Activated T-helper 2 cell treated with anti-CD3 and anti-CD28 coated beads, Interferon-gamma antibody, Interleukin-2, Interleukin-4, amounts not matched to agents 10 μg/mL and 5 μg/mL and 100 μg/mL, durations not matched to agents 14 hours and 24 hours and 36 hours (primary cell): ENCODE results near the gene HOOK1. TPM values are rescaled to one million over a fixed set of nuclear protein-coding genes. Genes with fewer than 3 reads are reported as not detected.

Experiments
- DNase-seq: peaks from one replicate; pipeline ENCODE4 v3.0.0; 2021; ENCODE audit warnings: low spot score
- H3K27ac Mint-ChIP-seq: one replicate; pipeline ENCODE4 v1.8.0; 2021; ENCODE audit warnings: mixed read lengths
- H3K27me3 Mint-ChIP-seq: one replicate; pipeline ENCODE4 v1.8.0; 2021; ENCODE audit warnings: low read depth, mixed read lengths
- H3K36me3 Mint-ChIP-seq: one replicate; pipeline ENCODE4 v1.8.0; 2021; ENCODE audit warnings: low read depth, mixed read lengths
- H3K4me1 Mint-ChIP-seq: one replicate; pipeline ENCODE4 v1.8.0; 2021; ENCODE audit warnings: low read depth, mixed read lengths
- H3K4me3 Mint-ChIP-seq: one replicate; pipeline ENCODE4 v1.8.0; 2021; ENCODE audit warnings: low read depth, mild to moderate bottlenecking, moderate library complexity, mixed read lengths
- H3K9me3 Mint-ChIP-seq: one replicate; pipeline ENCODE4 v1.8.0; 2021; ENCODE audit warnings: mixed read lengths
- intact Hi-C: fragments of 100-400 bp; cut with micrococcal nuclease; formaldehyde crosslinking; loops from one replicate; pipeline ENCODE4 v1.15.1; 2023
- total RNA-seq: library from RNA; stranded (reverse); gene quantifications from 2 replicates; pipeline ENCODE4 v1.2.3, GENCODE V29; 2022

The HOOK1 gene
- total RNA-seq, 1 donor from 2014 or later: 1.4 TPM

DNA sequence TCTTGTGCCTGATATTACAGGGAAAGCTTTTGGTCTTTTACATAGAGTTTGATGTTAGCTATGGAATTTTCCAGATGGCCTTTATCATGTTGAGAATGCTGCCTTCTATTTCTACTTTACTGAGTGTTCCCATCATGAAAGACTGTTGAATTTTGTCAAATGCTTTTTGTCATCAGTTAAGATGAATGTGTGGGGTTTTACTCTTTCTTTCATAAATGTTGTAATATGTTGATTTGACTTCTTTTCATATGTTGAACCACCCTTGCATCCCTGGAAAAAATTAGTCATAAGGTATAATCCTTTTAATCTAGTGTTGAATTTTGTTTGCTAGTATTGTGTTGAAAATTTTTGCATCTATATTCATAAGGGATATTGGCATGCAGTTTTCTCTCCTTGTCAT, 16.1 kb upstream of the HOOK1 start:
- no peak overlapping the region for H3K4me3 Mint-ChIP-seq
- no peak for DNase-seq
- H3K36me3 Mint-ChIP-seq: no peaks in the 10 kb centered on the region
- no peaks in the 10 kb centered on the region for H3K9me3 Mint-ChIP-seq
- H3K27ac Mint-ChIP-seq: no peak overlapping the region
- peaks cover 10% of the 10 kb centered on the region for H3K27me3 Mint-ChIP-seq
- intact Hi-C loops: no loop called here
- H3K4me1 Mint-ChIP-seq: no peaks in the 10 kb centered on the region

DNA sequence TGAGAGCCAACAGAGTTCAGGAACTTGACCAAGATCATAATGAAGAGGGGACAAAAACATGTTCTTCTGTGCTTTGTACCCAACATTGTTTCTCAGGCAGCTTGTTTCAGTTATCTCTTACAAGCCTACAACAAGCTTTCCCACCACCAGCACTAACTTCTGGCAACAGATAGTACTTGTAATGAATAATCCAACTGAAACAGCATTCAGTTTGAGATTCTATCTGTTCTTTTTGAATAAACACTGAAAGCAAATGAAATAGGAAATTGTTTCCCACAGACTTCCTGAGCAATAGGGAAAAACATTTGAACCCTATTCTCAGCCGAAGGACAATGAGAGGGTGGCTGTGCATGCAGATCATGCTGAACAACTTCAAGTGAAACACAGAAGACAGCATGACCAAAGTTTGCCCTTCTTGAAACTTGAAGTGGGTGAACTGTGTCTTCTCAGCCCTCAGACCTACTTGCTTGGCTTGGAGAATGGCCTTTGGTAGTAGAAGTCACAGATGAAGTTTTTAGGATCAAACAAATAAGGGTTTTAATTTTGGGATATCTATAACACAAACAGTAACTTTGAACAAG, 11.2 kb upstream of the HOOK1 start:
- Mint-ChIP-seq H3K4me3 (no peak overlapping the region), H3K27ac (no peak overlapping the region), H3K27me3 (peaks cover 12% of the 10 kb centered on the region), H3K9me3 (no peaks in the 10 kb centered on the region), H3K4me1 (no peaks in the 10 kb centered on the region), H3K36me3 (no peaks in the 10 kb centered on the region)
- DNase-seq: no peak
- intact Hi-C loops: no loop called here

DNA sequence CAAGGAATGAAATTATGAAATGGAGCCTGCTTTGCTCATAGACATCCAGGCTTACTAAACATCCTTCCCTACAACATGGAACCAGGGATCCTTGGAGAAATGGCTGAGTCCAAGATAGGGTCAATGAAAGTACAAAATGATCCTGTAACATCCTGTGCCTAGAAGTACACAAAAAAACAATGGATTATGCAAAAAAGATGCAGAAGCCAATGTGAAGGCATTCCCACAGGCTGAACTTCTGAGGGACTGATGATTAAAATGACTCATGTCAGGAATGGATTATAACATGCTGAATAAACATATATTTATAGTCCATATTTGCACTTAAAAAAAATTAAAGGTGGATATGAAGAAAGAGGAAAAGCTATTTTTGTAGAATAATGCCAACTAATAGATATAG, 10.4 kb upstream of the HOOK1 start:
- intact Hi-C loops: no loop called here
- Mint-ChIP-seq H3K4me1 (no peaks in the 10 kb centered on the region), H3K27ac (no peak overlapping the region), H3K27me3 (peaks cover 18% of the 10 kb centered on the region), H3K4me3 (no peak overlapping the region), H3K9me3 (no peaks in the 10 kb centered on the region), H3K36me3 (no peaks in the 10 kb centered on the region)
- DNase-seq: no peak

DNA sequence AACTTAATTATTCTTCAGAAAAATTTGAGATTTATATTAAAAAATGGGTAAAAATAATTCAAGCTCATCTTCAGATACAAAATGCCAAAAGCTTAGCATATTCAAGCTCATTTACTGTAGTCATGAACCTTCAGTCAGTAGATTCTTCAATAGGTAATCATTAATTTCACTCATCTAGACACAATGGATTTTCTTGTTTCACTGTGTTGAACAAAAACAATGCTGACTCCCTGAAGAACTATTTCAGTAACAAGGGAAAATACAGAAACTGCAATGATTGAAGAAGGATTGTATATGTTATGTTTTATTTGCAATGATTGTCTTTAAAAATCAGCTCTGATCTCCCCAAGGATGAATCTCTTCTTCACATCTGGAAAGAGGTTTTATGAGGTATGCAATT, 9.2 kb upstream of the HOOK1 start:
- H3K9me3 Mint-ChIP-seq: no peaks in the 10 kb centered on the region
- no peaks in the 10 kb centered on the region for H3K4me1 Mint-ChIP-seq
- H3K27ac Mint-ChIP-seq: no peak overlapping the region
- peaks cover 23% of the 10 kb centered on the region for H3K27me3 Mint-ChIP-seq
- no peak for DNase-seq
- no peaks in the 10 kb centered on the region for H3K36me3 Mint-ChIP-seq
- H3K4me3 Mint-ChIP-seq: no peak overlapping the region
- intact Hi-C loops: no loop called here

DNA sequence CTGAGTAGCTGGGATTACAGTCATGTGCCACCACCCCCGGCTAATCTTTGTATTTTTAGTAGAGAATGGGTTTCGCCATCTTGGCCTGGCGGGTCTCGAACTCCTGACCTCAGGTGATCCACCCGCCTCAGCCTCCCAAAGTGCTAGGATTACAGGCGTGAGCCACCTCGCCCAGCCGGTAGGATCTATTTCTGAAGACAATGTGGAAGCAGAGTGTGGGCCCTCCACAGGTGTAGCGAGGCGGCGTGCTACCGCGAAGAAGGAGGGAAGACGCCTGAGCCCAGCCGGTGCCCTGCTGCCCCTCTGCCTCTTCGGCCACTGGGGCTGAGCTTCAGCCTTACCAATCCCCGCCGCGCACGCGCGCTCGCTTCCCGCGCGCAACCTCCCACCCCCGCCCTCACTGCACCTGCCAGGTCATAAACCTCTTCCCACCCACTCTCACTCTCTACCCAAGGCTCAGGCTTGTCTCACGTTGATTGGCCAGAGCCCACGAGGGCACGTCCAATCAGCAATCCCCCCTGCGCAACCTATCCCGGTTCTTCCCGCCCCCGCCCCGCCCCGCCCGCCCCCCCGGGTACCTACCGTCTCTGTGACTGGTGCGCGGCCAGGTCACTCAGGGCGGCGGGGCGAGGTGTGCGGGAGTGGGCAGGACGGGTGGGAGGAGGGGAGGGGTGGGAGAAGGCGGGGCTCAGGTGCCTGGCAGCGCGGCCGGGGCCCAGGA, 409 bp upstream of the HOOK1 start:
- peak; percentile 74 for DNase-seq
- Mint-ChIP-seq H3K4me3 (peak overlapping the region; percentile 81), H3K9me3 (no peaks in the 10 kb centered on the region), H3K4me1 (peaks cover 3% of the 10 kb centered on the region), H3K27ac (no peak overlapping the region), H3K27me3 (peaks cover 13% of the 10 kb centered on the region), H3K36me3 (no peaks in the 10 kb centered on the region)
- intact Hi-C loops: no loop called here

DNA sequence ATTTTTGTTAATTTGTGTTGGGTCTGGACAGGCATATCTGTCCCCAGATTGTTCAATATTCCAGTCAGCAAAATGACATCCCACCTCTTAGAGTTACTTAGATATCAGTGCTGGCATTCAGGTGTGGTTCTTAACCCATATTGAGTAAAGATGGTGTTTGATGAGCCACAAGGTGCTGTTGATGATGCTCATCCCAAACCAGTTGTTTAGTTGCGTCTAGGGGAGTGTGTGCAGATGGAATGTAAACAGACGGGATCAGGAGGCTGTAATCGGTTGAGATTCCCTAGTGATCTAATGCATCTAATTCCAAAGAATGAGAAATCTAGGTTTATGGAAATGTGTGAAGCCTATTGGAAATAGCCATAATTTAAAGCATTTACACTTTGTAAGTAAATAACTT, 1.1 kb downstream of the HOOK1 start:
- Mint-ChIP-seq H3K9me3 (no peaks in the 10 kb centered on the region), H3K27ac (no peak overlapping the region), H3K4me1 (peaks cover 3% of the 10 kb centered on the region), H3K27me3 (peaks cover 13% of the 10 kb centered on the region), H3K36me3 (no peaks in the 10 kb centered on the region), H3K4me3 (no peak overlapping the region)
- no peak for DNase-seq
- intact Hi-C loops: no loop called here

DNA sequence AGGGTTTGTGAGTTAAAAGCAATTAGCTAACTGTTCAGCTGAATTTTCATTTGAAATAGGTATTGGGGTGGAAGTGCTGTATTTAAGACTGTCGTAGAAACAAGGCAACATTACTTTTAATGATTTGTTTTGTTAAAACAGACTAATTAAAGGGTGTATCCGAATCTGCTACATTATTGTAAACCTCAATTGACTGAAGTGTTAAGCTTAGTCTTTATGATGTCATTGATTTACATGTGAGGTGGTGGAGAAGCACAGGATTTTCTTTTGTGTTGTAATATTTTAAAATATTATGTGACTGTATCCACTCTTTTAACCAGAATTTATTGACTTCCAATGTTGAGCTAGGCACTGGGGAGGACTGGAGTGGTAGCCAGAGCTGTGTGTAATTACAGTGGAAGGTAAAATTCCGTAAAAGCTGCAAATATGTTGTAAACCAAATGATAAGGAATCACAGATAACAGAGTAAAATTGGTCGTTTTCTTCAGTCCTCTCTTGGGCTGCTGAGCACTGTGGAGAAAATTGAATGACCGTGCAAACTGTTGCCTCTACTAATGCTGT, 1.6 kb downstream of the HOOK1 start:
- H3K9me3 Mint-ChIP-seq: no peaks in the 10 kb centered on the region
- DNase-seq: no peak
- H3K36me3 Mint-ChIP-seq: no peaks in the 10 kb centered on the region
- H3K27me3 Mint-ChIP-seq: peaks cover 10% of the 10 kb centered on the region
- H3K4me1 Mint-ChIP-seq: peaks cover 3% of the 10 kb centered on the region
- intact Hi-C loops: no loop called here
- no peak overlapping the region for H3K4me3 Mint-ChIP-seq
- H3K27ac Mint-ChIP-seq: no peak overlapping the region

DNA sequence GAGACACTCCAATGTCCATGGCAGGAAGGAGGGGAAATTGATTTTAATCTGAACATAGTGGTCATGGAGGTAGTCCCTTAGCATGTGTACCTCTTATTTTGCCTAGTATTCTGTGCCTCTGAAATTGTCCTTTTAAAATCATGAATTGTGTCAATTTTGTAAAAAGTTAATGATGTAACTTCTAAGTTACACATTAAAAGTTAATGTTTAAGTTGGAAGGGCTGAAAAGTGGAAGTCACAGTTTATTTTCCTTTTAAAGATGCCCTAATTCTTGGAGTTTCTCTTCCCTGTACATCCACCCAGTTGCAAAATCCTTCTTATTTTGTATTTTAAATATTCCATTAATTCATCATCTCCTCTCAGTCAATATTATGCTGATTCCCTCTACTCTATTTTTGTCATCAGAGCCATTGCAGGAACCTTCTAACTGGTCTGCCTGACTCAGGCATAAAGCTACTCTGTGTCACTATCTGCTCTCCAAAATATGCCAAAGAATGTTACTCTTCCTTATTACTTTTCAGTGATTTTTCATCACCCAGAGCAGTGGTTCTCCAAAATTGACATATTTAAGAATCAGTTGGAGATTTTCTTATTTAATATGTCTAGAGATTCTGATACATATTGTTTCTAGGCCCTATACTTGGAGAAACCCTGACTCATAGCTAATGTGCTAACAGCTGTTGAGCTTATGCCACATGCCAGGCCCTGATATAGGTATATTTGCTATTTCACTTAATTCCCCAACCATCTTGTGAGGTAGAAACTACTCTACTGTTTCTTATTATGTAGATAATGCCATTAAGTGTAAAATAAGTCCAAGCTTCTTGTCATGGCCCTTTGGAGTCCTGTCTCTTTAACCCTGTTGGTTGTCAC, 5.1 kb downstream of the HOOK1 start:
- DNase-seq: no peak
- Mint-ChIP-seq H3K4me3 (no peak overlapping the region), H3K36me3 (no peaks in the 10 kb centered on the region), H3K4me1 (no peaks in the 10 kb centered on the region), H3K27ac (no peak overlapping the region), H3K27me3 (peaks cover 5% of the 10 kb centered on the region), H3K9me3 (no peaks in the 10 kb centered on the region)
- intact Hi-C loops: no loop called here

DNA sequence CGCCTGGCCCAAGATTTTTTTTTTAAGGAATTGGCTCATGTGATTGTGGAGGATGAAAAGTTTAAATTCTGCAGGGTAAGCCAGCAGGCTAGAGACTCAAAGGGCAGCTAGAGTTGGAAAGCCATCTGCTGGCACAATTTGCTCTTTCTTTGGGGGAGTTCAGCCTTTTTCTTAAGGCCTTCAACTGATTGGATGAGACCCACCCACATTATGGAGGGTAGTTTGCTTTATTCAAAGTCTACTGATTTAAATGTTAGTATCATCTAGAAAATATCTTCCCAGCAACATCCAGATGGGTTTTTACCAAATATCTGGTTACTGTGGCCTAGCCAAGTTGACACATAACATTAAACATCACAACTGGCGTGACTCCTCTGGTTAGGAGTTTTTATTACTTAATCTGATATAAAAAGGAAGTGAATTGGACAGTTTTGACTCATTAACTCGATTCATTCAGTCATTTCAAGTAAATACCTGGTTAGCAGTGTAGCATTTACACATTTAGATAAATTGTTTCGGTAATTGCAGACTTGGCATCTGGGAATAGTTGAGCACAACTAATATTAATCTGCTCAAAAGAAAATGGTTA, 12.4 kb downstream of the HOOK1 start:
- no peak for DNase-seq
- intact Hi-C loops: no loop called here
- Mint-ChIP-seq H3K9me3 (no peaks in the 10 kb centered on the region), H3K27ac (no peak overlapping the region), H3K27me3 (no peaks in the 10 kb centered on the region), H3K4me1 (no peaks in the 10 kb centered on the region), H3K36me3 (no peaks in the 10 kb centered on the region), H3K4me3 (no peak overlapping the region)

DNA sequence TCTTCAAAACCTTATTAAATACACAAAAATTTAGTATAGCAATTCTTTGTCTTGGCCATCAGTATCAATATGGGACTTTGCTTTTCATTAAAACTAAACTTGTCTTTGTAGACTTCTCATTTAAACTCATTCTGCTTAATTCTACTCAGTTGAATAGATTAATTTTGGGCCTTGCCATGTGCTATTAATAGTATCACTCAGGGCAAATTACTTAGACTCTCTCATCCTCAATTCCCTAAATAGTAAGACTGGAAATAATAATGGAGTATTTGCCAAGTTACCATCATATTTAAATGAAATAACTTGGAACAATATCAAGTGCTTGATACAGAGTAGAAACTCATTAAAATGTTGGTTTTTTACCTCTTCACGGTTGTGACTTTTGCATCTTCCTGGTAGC, 13.4 kb downstream of the HOOK1 start:
- Mint-ChIP-seq H3K4me1 (no peaks in the 10 kb centered on the region), H3K9me3 (no peaks in the 10 kb centered on the region), H3K27me3 (no peaks in the 10 kb centered on the region), H3K4me3 (no peak overlapping the region), H3K27ac (no peak overlapping the region), H3K36me3 (no peaks in the 10 kb centered on the region)
- DNase-seq: no peak
- intact Hi-C loops: no loop called here

DNA sequence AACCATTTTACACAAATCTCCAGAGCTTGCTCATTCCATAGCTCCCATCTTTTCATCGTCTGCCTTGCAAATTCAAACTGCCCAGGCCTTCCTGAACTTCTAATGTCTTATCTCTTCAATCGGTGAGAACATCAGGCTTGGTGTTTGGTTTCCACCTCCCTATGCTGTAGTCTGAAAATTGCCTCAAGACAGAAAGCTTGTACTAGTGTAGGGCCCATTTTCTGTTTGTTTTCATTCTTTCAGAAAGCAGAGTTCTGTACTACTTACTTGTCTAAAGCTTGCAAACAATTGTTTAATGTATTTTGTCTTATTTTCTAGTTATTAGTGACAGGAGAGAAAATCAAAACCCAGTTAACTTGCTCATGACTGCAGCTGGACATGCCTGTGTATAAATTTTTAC, 16.8 kb downstream of the HOOK1 start:
- no peaks in the 10 kb centered on the region for H3K36me3 Mint-ChIP-seq
- no peak for DNase-seq
- H3K27me3 Mint-ChIP-seq: no peaks in the 10 kb centered on the region
- H3K9me3 Mint-ChIP-seq: no peaks in the 10 kb centered on the region
- no peak overlapping the region for H3K27ac Mint-ChIP-seq
- H3K4me3 Mint-ChIP-seq: no peak overlapping the region
- no peaks in the 10 kb centered on the region for H3K4me1 Mint-ChIP-seq
- intact Hi-C loops: no loop called here

DNA sequence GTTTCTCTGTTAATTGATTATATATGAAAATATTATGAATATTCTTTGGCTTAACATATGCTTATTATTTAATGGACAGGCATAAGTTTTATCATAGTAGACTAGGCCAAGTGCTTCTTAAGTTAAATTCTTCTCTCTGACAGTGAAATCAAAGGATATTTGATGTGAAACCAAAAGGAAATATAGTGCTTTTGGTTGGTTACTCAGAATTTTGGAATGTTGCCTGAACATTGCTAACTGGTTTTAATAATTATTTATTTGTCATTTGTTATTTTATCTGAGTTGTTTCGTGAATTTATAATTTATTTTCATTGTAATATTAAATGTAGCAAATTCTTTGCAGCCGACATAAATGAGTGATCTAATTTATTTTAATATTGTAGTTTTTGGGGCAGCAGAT, 18.3 kb downstream of the HOOK1 start:
- Mint-ChIP-seq H3K4me1 (no peaks in the 10 kb centered on the region), H3K9me3 (no peaks in the 10 kb centered on the region), H3K27ac (no peak overlapping the region), H3K4me3 (no peak overlapping the region), H3K27me3 (no peaks in the 10 kb centered on the region), H3K36me3 (no peaks in the 10 kb centered on the region)
- intact Hi-C loops: no loop called here
- no peak for DNase-seq
